GM12878 (cell line): ENCODE measurements around the gene ATXN1. TPM values are rescaled to one million over a fixed set of nuclear protein-coding genes. Genes with fewer than 3 reads are reported as not detected.

Experiments
- ATAC-seq: fragments of 200-7000 bp; cut with Tn5 transposase; 3 replicates; pipeline ENCODE4 v1.9.1; 2020; ENCODE audit warnings: mild to moderate bottlenecking, moderate library complexity
- BruUV-seq: library from RNA; stranded (reverse); fragments of 400-500 nt; replicated peaks from 2 replicates; lab custom pipeline; 2021; lab: Mats Ljungman, UMichigan
- CTCF ChIA-PET: fragments of 300-600 bp; sonication (Branson Sonifier 250); formaldehyde crosslinking; extraction: SDS; loops from one replicate; lab custom pipeline; 2021; ENCODE audit warnings: inconsistent platforms; lab: Yijun Ruan, JAX
- POLR2A ChIA-PET: fragments of 350-600 bp; formaldehyde crosslinking; extraction: SDS; loops from one replicate; lab custom pipeline; 2021; ENCODE audit warnings: inconsistent platforms; lab: Charles Lee
- RAD21 ChIA-PET: fragments of 300-600 bp; sonication (Branson Sonifier 250); formaldehyde crosslinking; loops from one replicate; lab custom pipeline; 2023; ENCODE audit warnings: antibody characterized with exemption; ENCODE audit not compliant: unreplicated experiment; lab: Charles Lee
- SMC1A ChIA-PET: fragments of 300-600 bp; sonication (Branson Sonifier 250); formaldehyde crosslinking; loops from one replicate; lab custom pipeline; 2023; ENCODE audit not compliant: unreplicated experiment, uncharacterized antibody; lab: Charles Lee
- DNase-seq: peaks from one replicate; pipeline ENCODE4 v3.0.0-alpha.2; 2011; ENCODE audit warnings: low read depth, low spot score
- FAIRE-seq: peaks from 3 replicates; lab custom pipeline; 2011; peaks lifted over from hg19 to GRCh38; lab: Jason Lieb, UNC
- H2AFZ ChIP-seq: 2 replicates; pipeline ENCODE4 v1.6.0; 2011; ENCODE audit warnings: low read depth, low read length, control low read depth; ENCODE audit not compliant: control insufficient read depth
- H3K27ac ChIP-seq: 2 replicates; pipeline ENCODE4 v1.5.1; 2011; ENCODE audit warnings: control low read depth; ENCODE audit not compliant: control insufficient read depth, insufficient read depth
- H3K27me3 ChIP-seq, 2 experiments: replicated peaks in 1 of 2; 2 replicates each; pipeline versions ENCODE4 v1.6.0 to v1.6.1; 2011; ENCODE audit warnings: low read length in 1 of 2; ENCODE audit not compliant: control insufficient read depth in 2 of 2, insufficient read depth in 2 of 2
- H3K36me3 ChIP-seq, 2 experiments: 2 replicates each; pipeline ENCODE4 v1.5.1; 2011; ENCODE audit warnings: low read length in 1 of 2; ENCODE audit not compliant: control insufficient read depth in 2 of 2, insufficient read depth in 2 of 2
- H3K4me1 ChIP-seq: 2 replicates; pipeline ENCODE4 v1.6.1; 2011; ENCODE audit warnings: mild to moderate bottlenecking, low read length, moderate library complexity, mixed read lengths; ENCODE audit not compliant: control insufficient read depth, insufficient read depth
- H3K4me2 ChIP-seq: 2 replicates; pipeline ENCODE4 v1.6.0; 2011; ENCODE audit warnings: control low read depth; ENCODE audit not compliant: control insufficient read depth, insufficient read depth
- H3K4me3 ChIP-seq: fragments of 200-600 bp; sonication (generic); 2 replicates; pipeline ENCODE4 v1.5.1; 2016
- H3K79me2 ChIP-seq: 2 replicates; pipeline ENCODE4 v1.6.0; 2011; ENCODE audit warnings: low read length; ENCODE audit not compliant: control insufficient read depth, insufficient read depth
- H3K9ac ChIP-seq: 2 replicates; pipeline ENCODE4 v1.8.0; 2011; ENCODE audit warnings: low read length, control low read depth, mixed read lengths; ENCODE audit not compliant: control insufficient read depth, insufficient read depth
- H3K9me3 ChIP-seq: replicated peaks from 3 replicates; pipeline ENCODE4 v1.5.1; 2011; ENCODE audit warnings: mild to moderate bottlenecking, low read length; ENCODE audit not compliant: control insufficient read depth, insufficient read depth
- H4K20me1 ChIP-seq: 2 replicates; pipeline ENCODE4 v1.6.0; 2011; ENCODE audit not compliant: control insufficient read depth, insufficient read depth
- ASH2L ChIP-seq: fragments of 300-600, 200-600 bp; sonication (generic); IDR thresholded peaks from 2 replicates; pipeline ENCODE4 v1.6.1; 2017; ENCODE audit warnings: low read depth, mild to moderate bottlenecking, borderline replicate concordance
- CBX5 ChIP-seq: sonication (generic); IDR thresholded peaks from 2 replicates; pipeline ENCODE4 v1.6.1; 2016; ENCODE audit warnings: low read depth, moderate library complexity, mild to moderate bottlenecking, inconsistent platforms
- MYB ChIP-seq: fragments of 150-350 bp; IDR thresholded peaks from 2 replicates; pipeline ENCODE4 v1.6.1; 2014; ENCODE audit warnings: mild to moderate bottlenecking, low read depth, low read length, borderline replicate concordance
- POLR2A ChIP-seq: IDR thresholded peaks from 2 replicates; pipeline ENCODE4 v1.6.1; 2011; ENCODE audit warnings: low read depth, mild to moderate bottlenecking, low read length
- WGBS: methylation state at CpG from one replicate; pipeline ENCODE4 v1.1.6; 2016; ENCODE audit warnings: low lambda C conversion rate; ENCODE audit not compliant: insufficient replicate concordance, insufficient coverage; ENCODE audit errors: missing lambda C conversion rate; 5-methylcytosine and 5-hydroxymethylcytosine counted together
- in situ Hi-C: fragments of 300-500 bp; cut with MboI; formaldehyde crosslinking; loops from 9 replicates; pipeline ENCODE4 v1.14.3; 2018; ENCODE audit warnings: mixed read lengths
- intact Hi-C: fragments of 100-400 bp; cut with micrococcal nuclease; formaldehyde crosslinking; loops from one replicate; pipeline ENCODE4 v1.14.2; 2022; ENCODE audit not compliant: unreplicated experiment
- polyA plus RNA-seq, 11 experiments: library from polyadenylated mRNA; depleted of rRNA in 4 of 11; unstranded in 6 of 11; stranded (reverse) in 5 of 11; fragments of >200 nt; fragmentation: Nextera tagmentation in 4 of 11; fragmentation: Illumina TruSeq in 1 of 11; extraction: Ambion mirVana in 4 of 11; extraction: Trizol in 1 of 11; gene quantifications; 1 replicate in 1 of 11; 2 replicates in 10 of 11; pipeline versions ENCODE4 v1.2.1 to v1.2.3, GENCODE V29; 2011 to 2016; ENCODE audit warnings: inconsistent platforms in 2 of 11, missing spikeins in 2 of 11, low read depth in 1 of 11
- total RNA-seq, 4 experiments: library from RNA; depleted of rRNA in 3 of 4; stranded (reverse); fragments of >200 nt in 3 of 4; fragmentation: Illumina TruSeq in 1 of 4; extraction: Trizol in 1 of 4; gene quantifications; 2 replicates each; pipeline versions ENCODE4 v1.2.1 to v1.2.3, GENCODE V29; 2013 to 2021
- TF ChIP-seq, protein P1 (sequence below): fragments of 150-350 bp; IDR thresholded peaks from 2 replicates; pipeline ENCODE4 v1.6.1; 2014; ENCODE audit warnings: mild to moderate bottlenecking, low read depth, low read length
- TF ChIP-seq, protein P2 (sequence below): fragments of 450-650 bp; formaldehyde crosslinking; IDR thresholded peaks from 2 replicates; pipeline ENCODE4 v1.5.0; 2022; ENCODE audit warnings: mild to moderate bottlenecking, missing genetic modification characterization

The ATXN1 gene
- total and polyA plus RNA-seq, 10 of the 15 experiments (the other 5 are each of a cell fraction or from before 2014, with no cell fraction given) = 12.2 to 51.2 (median 20.5) TPM

GRCh38 chr6:16575655-16576054 lies 185.6 kb downstream of the ATXN1 start (continued):
- TF ChIP-seq, protein P1, sequence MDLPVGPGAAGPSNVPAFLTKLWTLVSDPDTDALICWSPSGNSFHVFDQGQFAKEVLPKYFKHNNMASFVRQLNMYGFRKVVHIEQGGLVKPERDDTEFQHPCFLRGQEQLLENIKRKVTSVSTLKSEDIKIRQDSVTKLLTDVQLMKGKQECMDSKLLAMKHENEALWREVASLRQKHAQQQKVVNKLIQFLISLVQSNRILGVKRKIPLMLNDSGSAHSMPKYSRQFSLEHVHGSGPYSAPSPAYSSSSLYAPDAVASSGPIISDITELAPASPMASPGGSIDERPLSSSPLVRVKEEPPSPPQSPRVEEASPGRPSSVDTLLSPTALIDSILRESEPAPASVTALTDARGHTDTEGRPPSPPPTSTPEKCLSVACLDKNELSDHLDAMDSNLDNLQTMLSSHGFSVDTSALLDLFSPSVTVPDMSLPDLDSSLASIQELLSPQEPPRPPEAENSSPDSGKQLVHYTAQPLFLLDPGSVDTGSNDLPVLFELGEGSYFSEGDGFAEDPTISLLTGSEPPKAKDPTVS = no peak
- TF ChIP-seq ASH2L = no peak
- TF ChIP-seq CBX5 = no peak
- TF ChIP-seq, protein P2, sequence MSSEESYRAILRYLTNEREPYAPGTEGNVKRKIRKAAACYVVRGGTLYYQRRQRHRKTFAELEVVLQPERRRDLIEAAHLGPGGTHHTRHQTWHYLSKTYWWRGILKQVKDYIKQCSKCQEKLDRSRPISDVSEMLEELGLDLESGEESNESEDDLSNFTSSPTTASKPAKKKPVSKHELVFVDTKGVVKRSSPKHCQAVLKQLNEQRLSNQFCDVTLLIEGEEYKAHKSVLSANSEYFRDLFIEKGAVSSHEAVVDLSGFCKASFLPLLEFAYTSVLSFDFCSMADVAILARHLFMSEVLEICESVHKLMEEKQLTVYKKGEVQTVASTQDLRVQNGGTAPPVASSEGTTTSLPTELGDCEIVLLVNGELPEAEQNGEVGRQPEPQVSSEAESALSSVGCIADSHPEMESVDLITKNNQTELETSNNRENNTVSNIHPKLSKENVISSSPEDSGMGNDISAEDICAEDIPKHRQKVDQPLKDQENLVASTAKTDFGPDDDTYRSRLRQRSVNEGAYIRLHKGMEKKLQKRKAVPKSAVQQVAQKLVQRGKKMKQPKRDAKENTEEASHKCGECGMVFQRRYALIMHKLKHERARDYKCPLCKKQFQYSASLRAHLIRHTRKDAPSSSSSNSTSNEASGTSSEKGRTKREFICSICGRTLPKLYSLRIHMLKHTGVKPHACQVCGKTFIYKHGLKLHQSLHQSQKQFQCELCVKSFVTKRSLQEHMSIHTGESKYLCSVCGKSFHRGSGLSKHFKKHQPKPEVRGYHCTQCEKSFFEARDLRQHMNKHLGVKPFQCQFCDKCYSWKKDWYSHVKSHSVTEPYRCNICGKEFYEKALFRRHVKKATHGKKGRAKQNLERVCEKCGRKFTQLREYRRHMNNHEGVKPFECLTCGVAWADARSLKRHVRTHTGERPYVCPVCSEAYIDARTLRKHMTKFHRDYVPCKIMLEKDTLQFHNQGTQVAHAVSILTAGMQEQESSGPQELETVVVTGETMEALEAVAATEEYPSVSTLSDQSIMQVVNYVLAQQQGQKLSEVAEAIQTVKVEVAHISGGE (CRISPR knock-in tag) = no peak

DNA sequence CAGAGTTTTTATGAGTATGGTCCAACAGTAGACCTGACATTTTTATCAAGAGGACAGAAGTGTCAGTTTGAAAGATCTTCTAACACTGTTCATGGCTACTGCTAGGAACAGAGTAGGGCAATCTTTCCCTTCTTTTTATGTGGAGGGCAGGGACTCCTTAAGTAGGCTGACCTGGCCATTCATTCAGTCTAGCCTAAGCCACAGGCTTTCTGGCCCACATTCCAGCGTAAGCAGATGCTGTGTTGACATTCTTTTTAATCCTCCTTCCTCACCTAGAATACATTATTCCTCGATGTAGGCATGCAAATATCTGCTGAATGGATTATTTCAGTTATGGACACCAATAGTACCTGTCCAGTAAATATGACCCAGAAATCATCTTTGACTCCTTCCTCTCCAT lies 188.3 kb downstream of the ATXN1 start:
- H2AFZ ChIP-seq = no peak overlapping the region
- CTCF ChIA-PET = no interaction called here
- in situ Hi-C loops = no loop called here
- intact Hi-C loops = no loop called here
- RAD21 ChIA-PET = no interaction called here
- TF ChIP-seq MYB (no peak), POLR2A (no peak)
- 70% methylated on average over 2 of the region's 2 CpGs for WGBS
- no peaks in the 10 kb centered on the region for H4K20me1 ChIP-seq
- H3K36me3 ChIP-seq = no peaks in the 10 kb centered on the region
- H3K9me3 ChIP-seq = no peaks in the 10 kb centered on the region
- SMC1A ChIA-PET = interaction anchor here (1.7 kb wide), 1 partner anchor 19 kb away, joined by 5 read pairs; no protein-coding TSS in a partner anchor
- DNase-seq (no peak), ATAC-seq (no peak), FAIRE-seq (no peak)
- H3K4me1 ChIP-seq = peaks cover 4% of the 10 kb centered on the region
- H3K4me3 ChIP-seq = no peak overlapping the region
- no peak overlapping the region for H3K9ac ChIP-seq
- no peak overlapping the region for H3K27ac ChIP-seq
- H3K27me3 ChIP-seq = no peaks in the 10 kb centered on the region
- POLR2A ChIA-PET = interaction anchor here (0.5 kb wide), 1 partner anchor 30 kb away, joined by 3 read pairs; no protein-coding TSS in a partner anchor
- BruUV-seq = no TSS peak
- no peaks in the 10 kb centered on the region for H3K79me2 ChIP-seq
- H3K4me2 ChIP-seq = no peak overlapping the region
